Measurements from ENCODE around the gene TMEM204.

The TMEM204 gene

GRCh38 chr16:1552129-1552528 is 18.7 kb downstream of the TMEM204 start:
- DNase-seq (ENCODE audit: low read depth) = no peak
- H3K4me3 ChIP-seq (ENCODE audit: low read depth, low read length) = no peak overlapping the region
- TF ChIP-seq, protein P1, sequence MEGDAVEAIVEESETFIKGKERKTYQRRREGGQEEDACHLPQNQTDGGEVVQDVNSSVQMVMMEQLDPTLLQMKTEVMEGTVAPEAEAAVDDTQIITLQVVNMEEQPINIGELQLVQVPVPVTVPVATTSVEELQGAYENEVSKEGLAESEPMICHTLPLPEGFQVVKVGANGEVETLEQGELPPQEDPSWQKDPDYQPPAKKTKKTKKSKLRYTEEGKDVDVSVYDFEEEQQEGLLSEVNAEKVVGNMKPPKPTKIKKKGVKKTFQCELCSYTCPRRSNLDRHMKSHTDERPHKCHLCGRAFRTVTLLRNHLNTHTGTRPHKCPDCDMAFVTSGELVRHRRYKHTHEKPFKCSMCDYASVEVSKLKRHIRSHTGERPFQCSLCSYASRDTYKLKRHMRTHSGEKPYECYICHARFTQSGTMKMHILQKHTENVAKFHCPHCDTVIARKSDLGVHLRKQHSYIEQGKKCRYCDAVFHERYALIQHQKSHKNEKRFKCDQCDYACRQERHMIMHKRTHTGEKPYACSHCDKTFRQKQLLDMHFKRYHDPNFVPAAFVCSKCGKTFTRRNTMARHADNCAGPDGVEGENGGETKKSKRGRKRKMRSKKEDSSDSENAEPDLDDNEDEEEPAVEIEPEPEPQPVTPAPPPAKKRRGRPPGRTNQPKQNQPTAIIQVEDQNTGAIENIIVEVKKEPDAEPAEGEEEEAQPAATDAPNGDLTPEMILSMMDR (IDR thresholded peaks at IDR 0.05; ENCODE audit: low read depth, low read length, missing control alignments) = no peak

- DNase-seq (ENCODE audit: low read depth) = no peak
- TF ChIP-seq, protein P1 (IDR thresholded peaks at IDR 0.05; ENCODE audit: low read depth, low read length, missing control alignments) = no peak
- H3K4me3 ChIP-seq (ENCODE audit: low read depth, low read length) = no peak overlapping the region
Measured at GRCh38 chr16:1553946-1554825, 20.7 kb downstream of the TMEM204 start.

DNA sequence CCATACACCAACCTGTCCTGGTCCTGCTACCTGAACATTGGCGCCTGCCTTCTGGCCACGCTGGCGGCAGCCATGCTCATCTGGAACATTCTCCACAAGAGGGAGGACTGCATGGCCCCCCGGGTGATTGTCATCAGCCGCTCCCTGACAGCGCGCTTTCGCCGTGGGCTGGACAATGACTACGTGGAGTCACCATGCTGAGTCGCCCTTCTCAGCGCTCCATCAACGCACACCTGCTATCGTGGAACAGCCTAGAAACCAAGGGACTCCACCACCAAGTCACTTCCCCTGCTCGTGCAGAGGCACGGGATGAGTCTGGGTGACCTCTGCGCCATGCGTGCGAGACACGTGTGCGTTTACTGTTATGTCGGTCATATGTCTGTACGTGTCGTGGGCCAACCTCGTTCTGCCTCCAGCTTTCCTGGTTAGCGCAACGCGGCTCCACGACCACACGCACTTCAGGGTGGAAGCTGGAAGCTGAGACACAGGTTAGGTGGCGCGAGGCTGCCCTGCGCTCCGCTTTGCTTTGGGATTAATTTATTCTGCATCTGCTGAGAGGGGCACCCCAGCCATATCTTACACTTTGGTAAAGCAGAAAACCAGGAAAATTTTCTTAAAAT is 21.5 kb downstream of the TMEM204 start:
- no peak overlapping the region for H3K4me3 ChIP-seq (ENCODE audit: low read depth, low read length)
- DNase-seq (ENCODE audit: low read depth) = no peak
- TF ChIP-seq, protein P1 (IDR thresholded peaks at IDR 0.05; ENCODE audit: low read depth, low read length, missing control alignments) = no peak

- no peak overlapping the region for H3K4me3 ChIP-seq (ENCODE audit: low read depth, low read length)
- TF ChIP-seq, protein P1 (IDR thresholded peaks at IDR 0.05; ENCODE audit: low read depth, low read length, missing control alignments) = no peak
- no peak for DNase-seq (ENCODE audit: low read depth)
Measured at GRCh38 chr16:1556254-1556653, 22.8 kb downstream of the TMEM204 start.

DNA sequence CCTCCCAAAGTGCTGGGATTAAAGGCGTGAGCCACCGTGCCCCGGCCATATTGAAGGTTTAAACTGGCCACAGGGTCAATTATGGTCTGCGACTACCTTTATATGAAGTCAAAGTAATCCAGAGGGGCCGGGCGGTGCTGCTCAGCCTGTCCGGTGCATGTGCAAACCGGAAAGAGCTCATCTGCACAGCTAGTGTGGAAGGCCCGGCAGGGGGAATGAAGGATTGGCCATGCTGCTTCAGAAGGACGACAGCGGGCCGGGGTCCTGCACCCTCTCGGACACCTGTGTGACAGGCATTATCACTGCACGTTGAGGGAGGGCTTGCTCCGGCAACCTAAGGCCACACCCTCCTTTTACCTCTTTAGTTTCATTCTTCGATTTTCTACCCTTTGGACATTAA is 23.6 kb downstream of the TMEM204 start:
- TF ChIP-seq, protein P1 (IDR thresholded peaks at IDR 0.05; ENCODE audit: low read depth, low read length, missing control alignments) = no peak
- no peak overlapping the region for H3K4me3 ChIP-seq (ENCODE audit: low read depth, low read length)
- no peak for DNase-seq (ENCODE audit: low read depth)

DNA sequence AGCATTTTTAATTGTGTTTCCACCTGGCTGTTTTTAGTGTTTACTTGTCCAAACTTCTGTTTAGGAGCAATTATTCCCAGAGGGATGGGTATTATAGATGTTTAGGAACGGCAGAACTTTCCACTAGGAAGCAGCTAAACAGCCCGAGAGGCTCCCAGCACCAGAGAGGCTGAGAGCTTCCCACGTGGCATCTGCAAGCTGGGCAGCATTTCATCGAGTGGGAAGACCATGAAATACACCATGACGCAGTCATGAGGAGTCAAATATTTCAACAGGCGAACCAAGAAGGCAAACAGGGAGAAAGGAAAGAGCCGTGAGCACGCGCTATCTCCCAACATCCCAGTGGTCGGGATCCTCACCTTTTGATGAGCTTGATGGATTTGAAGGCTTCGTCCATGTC is 24.1 kb downstream of the TMEM204 start:
- TF ChIP-seq, protein P1 (IDR thresholded peaks at IDR 0.05; ENCODE audit: low read depth, low read length, missing control alignments) = no peak
- no peak for DNase-seq (ENCODE audit: low read depth)
- H3K4me3 ChIP-seq (ENCODE audit: low read depth, low read length) = no peak overlapping the region
